Vagina (tissue), 2 donors: ENCODE data around the gene C10orf95.

Source experiments
- CTCF ChIP-seq, 3 experiments: fragments of 450-650 bp in 2 of 3; fragments of 200-600 bp in 1 of 3; sonication (generic) in 1 of 3; IDR thresholded peaks; one replicate each; pipeline ENCODE4 v1.5.1; 2017 to 2019; ENCODE audit warnings: antibody characterized with exemption in 3 of 3, mild to moderate bottlenecking in 2 of 3, moderate library complexity in 2 of 3
- POLR2A ChIP-seq, 2 donors: fragments of 450-650 bp; IDR thresholded peaks; one replicate each; pipeline ENCODE4 v1.6.1; 2017; ENCODE audit warnings: antibody characterized with exemption in 2 of 2, mild to moderate bottlenecking in 2 of 2, moderate library complexity in 2 of 2
- POLR2AphosphoS5 ChIP-seq, 2 donors: sonication (generic); formaldehyde crosslinking; IDR thresholded peaks; one replicate each; pipeline ENCODE4 v1.9.0; 2017; ENCODE audit warnings: antibody characterized with exemption in 2 of 2, mild to moderate bottlenecking in 2 of 2, low read depth in 1 of 2; ENCODE audit not compliant: insufficient read depth in 1 of 2

GRCh38 chr10:102432162-102432950 is 19.0 kb downstream of the C10orf95 start, which contains the start of gene CUEDC2:
- TF ChIP-seq CTCF (IDR thresholded peaks at IDR 0.05) (no peak), POLR2A (IDR thresholded peaks at IDR 0.05) (no peak), POLR2AphosphoS5 (IDR thresholded peaks at IDR 0.05; ENCODE audit: insufficient read depth in 1 of 2, low read depth in 1 of 2) (peak; percentile 80 to 98)
